MCF 10A (cell line): ENCODE results near the gene THY1. TPM values are rescaled to one million over a fixed set of nuclear protein-coding genes. Genes with fewer than 3 reads are reported as not detected.

Experiments
- Bru-seq: library from RNA; stranded (reverse); fragments of 400-500 nt; gene quantifications from one replicate; lab custom pipeline; 2021; lab: Mats Ljungman, UMichigan
- BruChase-seq, 2 experiments: library from RNA; stranded (reverse); fragments of 400-500 nt; gene quantifications; one replicate each; lab custom pipeline; 2021; lab: Mats Ljungman, UMichigan
- BruUV-seq: library from RNA; stranded (reverse); fragments of 400-500 nt; replicated peaks from 2 replicates; lab custom pipeline; 2021; lab: Mats Ljungman, UMichigan
- CTCF ChIA-PET: fragments of 300-600 bp; sonication (Branson Sonifier 250); formaldehyde crosslinking; extraction: SDS; loops from one replicate; lab custom pipeline; 2021; ENCODE audit warnings: antibody characterized with exemption, inconsistent platforms; lab: Yijun Ruan, JAX
- POLR2A ChIA-PET: fragments of 300-600, 350-650 bp; sonication (Branson Sonifier 250); formaldehyde crosslinking; extraction: SDS; loops from one replicate; lab custom pipeline; 2020; ENCODE audit warnings: antibody characterized with exemption, inconsistent platforms; lab: Yijun Ruan, JAX
- DNase-seq: peaks from one replicate; pipeline ENCODE4 v3.0.0-alpha.2; 2018; ENCODE audit not compliant: unreplicated experiment
- H3K27ac Mint-ChIP-seq: one replicate; pipeline ENCODE4 v1.8.0; 2022; ENCODE audit warnings: mild to moderate bottlenecking, low read depth, mixed read lengths; ENCODE audit not compliant: unreplicated experiment
- H3K27me3 Mint-ChIP-seq: one replicate; pipeline ENCODE4 v1.8.0; 2022; ENCODE audit warnings: mixed read lengths; ENCODE audit not compliant: insufficient read depth, unreplicated experiment
- H3K36me3 Mint-ChIP-seq: one replicate; pipeline ENCODE4 v1.8.0; 2022; ENCODE audit warnings: mild to moderate bottlenecking, moderate library complexity, mixed read lengths; ENCODE audit not compliant: insufficient read depth, unreplicated experiment
- H3K4me1 Mint-ChIP-seq: one replicate; pipeline ENCODE4 v1.8.0; 2022; ENCODE audit warnings: mixed read lengths; ENCODE audit not compliant: insufficient read depth, unreplicated experiment
- H3K4me3 Mint-ChIP-seq: one replicate; pipeline ENCODE4 v1.8.0; 2022; ENCODE audit warnings: mild to moderate bottlenecking, moderate library complexity, mixed read lengths; ENCODE audit not compliant: unreplicated experiment
- H3K9me3 Mint-ChIP-seq: one replicate; pipeline ENCODE4 v1.8.0; 2022; ENCODE audit warnings: mixed read lengths; ENCODE audit not compliant: unreplicated experiment
- CTCF ChIP-seq: fragments of 200-600 bp; IDR thresholded peaks from one replicate; pipeline ENCODE4 v1.8.0; 2022; ENCODE audit warnings: antibody characterized with exemption, mild to moderate bottlenecking; ENCODE audit not compliant: unreplicated experiment
- intact Hi-C: fragments of 100-400 bp; cut with micrococcal nuclease; formaldehyde crosslinking; loops from 2 replicates; pipeline ENCODE4 v1.14.1; 2022
- long read RNA-seq: library from polyadenylated mRNA; stranded (forward); transcript quantifications from one replicate; pipeline ENCODE4 v2.0.0, GENCODE V29; 2022
- total RNA-seq: library from RNA; stranded (reverse); gene quantifications from 2 replicates; pipeline ENCODE4 v1.2.3, GENCODE V29; 2022

THY1 gene
- not detected in 2 replicates for total RNA-seq
- not detected for Bru-seq, nascent RNA
- not detected for BruChase-seq, experiment 1, labeled RNA remaining after a 6-hour chase
- not detected for BruChase-seq, experiment 2, labeled RNA remaining after a 2-hour chase
- long read RNA-seq: 0 reads

GRCh38 chr11:119422809-119423508 lies at the start of gene THY1:
THY1 (minus strand) TSS chr11:119423172; CDS start chr11:119420905, 2,267 bp downstream.
- Mint-ChIP-seq H3K9me3 (no peaks in the 10 kb centered on the region), H3K27me3 (peaks cover 12% of the 10 kb centered on the region), H3K36me3 (no peaks in the 10 kb centered on the region), H3K27ac (no peak within 1 kb of the TSS), H3K4me3 (no peak within 1 kb of the TSS), H3K4me1 (peaks cover 20% of the 10 kb centered on the region)
- intact Hi-C loops: no loop called here
- POLR2A ChIA-PET: no interaction called here
- no peak for TF ChIP-seq CTCF
- CTCF ChIA-PET: no interaction called here
- no peak for DNase-seq
- no TSS peak for BruUV-seq

GRCh38 chr11:119472186-119472855 lies 49.3 kb upstream of the THY1 start:
- peaks cover 11% of the 10 kb centered on the region for H3K27me3 Mint-ChIP-seq
- no peaks in the 10 kb centered on the region for H3K36me3 Mint-ChIP-seq
- no peak for TF ChIP-seq CTCF
- CTCF ChIA-PET: interaction anchor here (0.6 to 4.5 kb wide), 6 partner anchors 91 to 603 kb away, joined by 3 to 22 read pairs (median 3); partner anchors contain the start of gene USP2
- peaks cover 27% of the 10 kb centered on the region for H3K4me1 Mint-ChIP-seq
- POLR2A ChIA-PET: interaction anchor here (0.7 kb wide), 1 partner anchor 34 kb away, joined by 4 read pairs; no protein-coding TSS in a partner anchor
- no peaks in the 10 kb centered on the region for H3K9me3 Mint-ChIP-seq
- no peak overlapping the region for H3K27ac Mint-ChIP-seq
- no peak overlapping the region for H3K4me3 Mint-ChIP-seq
- intact Hi-C loops: no loop called here
- DNase-seq: no peak
- no TSS peak for BruUV-seq

- POLR2A ChIA-PET: interaction anchor here (1.3 to 1.6 kb wide), 2 partner anchors 95 to 110 kb away, joined by 4 to 5 read pairs; no protein-coding TSS in a partner anchor
- Mint-ChIP-seq H3K27me3 (peaks cover 8% of the 10 kb centered on the region), H3K4me1 (peaks cover 27% of the 10 kb centered on the region)
Observed at GRCh38 chr11:119471329-119471728, 48.4 kb upstream of the THY1 start.

More at GRCh38 chr11:119471329-119471728, 48.4 kb upstream of the THY1 start:
- CTCF ChIA-PET: interaction anchor here (0.6 to 4.5 kb wide), 8 partner anchors 25 to 255 kb away, joined by 3 to 22 read pairs (median 5); partner anchors contain the start of gene USP2
- Mint-ChIP-seq H3K4me3 (peak overlapping the region; percentile 35), H3K27ac (peak overlapping the region; percentile 95), H3K36me3 (no peaks in the 10 kb centered on the region), H3K9me3 (no peaks in the 10 kb centered on the region)
- BruUV-seq: no TSS peak
- intact Hi-C loops: loop anchor here (2.0 kb wide), 1 partner anchor 55 kb away; no protein-coding TSS in a partner anchor
- TF ChIP-seq CTCF: no peak
- DNase-seq: no peak
